Adipocyte (in vitro differentiated cells): ENCODE data around the gene ANKLE2.

Experiments used
- DNase-seq: peaks from one replicate; pipeline ENCODE4 v3.0.0-alpha.2; 2015; ENCODE audit warnings: low read depth
- H3K27me3 ChIP-seq: replicated peaks from 2 replicates; pipeline ENCODE4 v1.7.0; 2013; ENCODE audit warnings: mild to moderate bottlenecking, low read length, moderate library complexity; ENCODE audit not compliant: control insufficient read depth, insufficient read depth
- H3K36me3 ChIP-seq: 2 replicates; pipeline ENCODE4 v1.7.0; 2013; ENCODE audit warnings: low read length, mild to moderate bottlenecking, moderate library complexity; ENCODE audit not compliant: control insufficient read depth, insufficient read depth, severe bottlenecking
- H3K4me1 ChIP-seq: 2 replicates; pipeline ENCODE4 v1.7.0; 2013; ENCODE audit warnings: mild to moderate bottlenecking, low read length, moderate library complexity; ENCODE audit not compliant: control insufficient read depth, insufficient read depth
- H3K4me3 ChIP-seq: 2 replicates; pipeline ENCODE4 v1.7.0; 2013; ENCODE audit warnings: mild to moderate bottlenecking, low read length, moderate library complexity
- H3K9ac ChIP-seq: 2 replicates; pipeline ENCODE4 v1.7.0; 2013; ENCODE audit warnings: mild to moderate bottlenecking, low read length, moderate library complexity
- H3K9me3 ChIP-seq: 2 replicates; pipeline ENCODE4 v1.7.0; 2013; ENCODE audit warnings: mild to moderate bottlenecking, low read length, moderate library complexity; ENCODE audit not compliant: control insufficient read depth

ANKLE2 gene

GRCh38 chr12:132675757-132676432 lies 85.7 kb downstream of the ANKLE2 start:
- H3K36me3 ChIP-seq = peaks cover 49% of the 10 kb centered on the region
- no peaks in the 10 kb centered on the region for H3K27me3 ChIP-seq
- H3K9ac ChIP-seq = no peak overlapping the region
- DNase-seq = no peak
- H3K9me3 ChIP-seq = no peaks in the 10 kb centered on the region
- H3K4me1 ChIP-seq = no peaks in the 10 kb centered on the region
- H3K4me3 ChIP-seq = no peak overlapping the region
